HG02885 (cell line): ENCODE measurements around the gene CCL22.
"Not testable (repeated sequence)": the region's sequence is repeated elsewhere in the genome, so short reads cannot be mapped to it uniquely, and the experiment has no call there.

Experiments used
- ATAC-seq: cut with Tn5 transposase; IDR thresholded peaks from one replicate; pipeline ENCODE4 v1.9.1; 2021; ENCODE audit warnings: mild to moderate bottlenecking; ENCODE audit not compliant: unreplicated experiment, poor library complexity

CCL22 gene

DNA sequence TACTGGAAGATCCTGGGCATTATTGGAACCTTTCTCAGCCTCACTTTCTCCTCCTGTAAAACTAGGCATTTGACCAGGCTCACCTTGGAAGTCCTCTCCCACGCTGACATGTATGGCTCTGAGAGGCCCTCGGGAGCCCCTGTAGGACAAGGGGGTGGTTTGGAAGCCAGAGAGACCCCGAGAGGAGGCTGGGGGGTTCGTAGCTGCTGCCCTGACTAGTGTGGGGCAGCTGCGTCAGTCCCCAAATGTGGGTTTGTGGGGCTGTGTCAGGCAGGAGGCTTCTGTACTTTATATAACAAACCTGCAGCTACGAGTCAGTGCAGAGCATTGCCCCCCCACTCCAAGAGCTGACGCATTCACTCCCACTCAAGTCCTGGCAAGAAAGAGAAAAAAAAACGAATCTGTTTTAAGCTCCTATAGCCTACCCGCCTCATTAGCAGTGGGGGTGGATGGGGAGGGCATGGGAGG, 15.5 kb downstream of the CCL22 start:
- no peak for ATAC-seq

DNA sequence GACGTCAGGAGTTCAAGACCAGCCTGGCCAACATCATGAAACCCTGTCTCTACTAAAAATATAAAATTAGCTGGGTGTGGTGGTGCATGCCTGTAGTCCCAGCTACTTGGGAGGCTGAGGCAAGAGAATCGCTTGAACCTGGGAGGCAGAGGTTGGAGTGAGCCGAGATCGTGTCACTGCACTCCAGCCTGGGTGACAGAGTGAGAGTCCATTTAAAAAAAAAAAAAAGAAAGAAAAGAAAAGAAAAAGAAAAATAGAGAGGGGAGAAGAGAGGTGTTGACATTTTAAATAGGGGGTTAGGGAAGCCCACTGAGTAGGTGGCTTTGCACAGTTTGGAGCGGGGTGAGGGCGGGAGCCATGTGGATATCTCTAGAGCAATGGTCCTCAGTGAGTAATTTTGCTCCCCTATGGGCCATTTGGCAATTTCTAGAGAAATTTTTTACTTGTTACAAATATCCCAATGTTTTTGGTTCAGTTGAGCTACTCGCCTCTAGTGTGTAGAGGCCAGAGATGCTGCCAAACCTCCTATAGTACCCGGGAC, 16.4 kb downstream of the CCL22 start:
- not testable (repeated sequence) for ATAC-seq

DNA sequence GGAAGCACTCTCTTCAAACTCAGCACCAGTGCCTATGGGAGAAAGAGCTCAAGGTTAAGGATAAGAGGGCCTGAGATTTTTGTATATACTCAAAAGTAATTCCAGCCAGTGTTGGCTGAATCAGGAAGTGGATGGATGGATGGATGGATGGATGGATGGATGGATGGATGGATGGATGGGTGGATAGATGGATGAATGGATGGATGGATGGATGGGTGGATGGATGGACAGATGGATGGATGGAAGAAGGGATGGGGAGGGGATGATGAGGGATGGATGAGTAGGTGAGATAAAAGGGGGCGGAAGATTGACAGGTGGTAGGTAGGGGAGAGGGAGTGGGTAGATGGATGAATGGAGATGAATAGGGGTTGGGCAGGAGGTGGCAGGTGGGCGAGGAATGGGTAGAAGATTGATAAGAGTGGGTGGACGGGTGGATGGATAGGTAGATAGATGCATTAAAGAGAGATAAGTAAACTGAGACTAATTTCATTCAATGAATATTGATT, 17.8 kb downstream of the CCL22 start:
- ATAC-seq = no peak

DNA sequence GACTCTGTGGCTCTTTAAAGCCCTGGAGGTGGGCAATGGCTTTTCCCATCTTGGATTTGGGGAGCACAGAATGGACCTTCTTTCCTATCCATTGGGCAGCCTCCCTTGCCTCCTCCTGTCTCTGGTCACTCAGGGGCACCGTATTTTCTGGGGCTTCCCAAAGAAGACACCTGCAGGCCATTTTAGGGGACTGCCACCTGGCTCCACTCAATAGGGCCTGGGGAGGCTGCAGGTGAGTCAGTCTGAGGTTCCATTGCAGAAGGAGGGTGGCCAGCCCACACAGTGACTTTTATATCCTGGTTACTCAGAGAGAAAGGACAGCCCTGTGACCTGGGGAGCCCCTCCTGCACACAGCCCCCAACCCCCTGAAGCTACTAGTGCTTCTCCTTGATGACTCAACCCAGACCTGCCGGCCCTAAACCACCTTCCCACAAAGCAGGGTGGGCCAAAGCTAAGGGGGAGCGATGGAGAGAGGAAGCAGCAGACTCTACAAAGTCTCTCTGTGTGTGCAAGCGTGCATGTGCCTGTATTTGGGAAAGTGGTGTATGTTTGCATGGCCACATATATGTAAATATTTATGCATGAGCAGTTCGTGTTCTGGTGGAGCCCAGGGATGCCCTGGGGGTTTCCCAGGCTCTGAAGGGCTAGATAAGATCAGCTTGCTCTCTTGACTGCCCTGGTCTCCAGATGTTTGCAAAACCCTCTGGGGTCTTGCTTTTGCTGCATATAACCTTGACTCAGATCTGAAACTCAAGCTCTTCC, 18.7 kb downstream of the CCL22 start:
- ATAC-seq = peak; percentile 84

GRCh38 chr16:57379579-57379978, 21.0 kb downstream of the CCL22 start:
- no peak for ATAC-seq

DNA sequence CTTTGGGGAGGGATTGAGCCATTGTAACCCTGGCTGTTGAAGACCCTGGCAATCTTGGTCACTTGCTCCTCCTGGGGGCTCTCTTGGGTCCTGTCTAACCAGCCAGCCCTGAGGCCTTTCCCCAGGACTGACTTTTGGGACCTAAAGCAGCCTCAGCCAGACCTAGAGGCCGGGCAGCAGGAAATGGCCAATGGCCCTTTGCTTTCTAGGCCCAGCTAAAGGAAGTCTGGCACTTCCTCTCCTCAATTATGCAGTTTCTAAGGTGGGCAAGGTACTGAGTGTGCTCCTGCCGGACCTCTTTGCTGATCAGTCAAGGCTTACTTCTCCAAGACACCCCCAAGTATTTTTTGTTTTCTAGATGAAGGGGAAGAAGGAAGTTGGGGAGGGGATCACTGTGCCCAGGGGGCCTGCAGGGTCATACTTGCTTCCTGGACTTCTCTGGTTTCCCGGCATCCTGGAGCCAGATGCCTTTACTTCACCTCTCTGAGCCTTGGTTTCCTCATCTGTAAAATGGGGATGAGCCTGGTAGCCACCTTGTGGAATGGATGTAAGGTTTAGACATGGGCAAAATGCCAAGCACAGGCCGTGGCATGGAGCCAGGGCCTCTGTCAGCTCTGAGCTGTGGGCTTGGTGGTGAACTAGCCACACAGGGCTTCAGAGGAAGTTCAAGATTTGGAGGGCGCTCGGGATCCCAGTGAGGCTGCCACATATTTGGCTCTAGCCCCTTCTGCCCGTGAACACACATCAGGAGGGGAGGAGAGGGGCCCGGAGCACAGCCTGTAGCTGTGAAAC, 22.3 kb downstream of the CCL22 start:
- no peak for ATAC-seq

DNA sequence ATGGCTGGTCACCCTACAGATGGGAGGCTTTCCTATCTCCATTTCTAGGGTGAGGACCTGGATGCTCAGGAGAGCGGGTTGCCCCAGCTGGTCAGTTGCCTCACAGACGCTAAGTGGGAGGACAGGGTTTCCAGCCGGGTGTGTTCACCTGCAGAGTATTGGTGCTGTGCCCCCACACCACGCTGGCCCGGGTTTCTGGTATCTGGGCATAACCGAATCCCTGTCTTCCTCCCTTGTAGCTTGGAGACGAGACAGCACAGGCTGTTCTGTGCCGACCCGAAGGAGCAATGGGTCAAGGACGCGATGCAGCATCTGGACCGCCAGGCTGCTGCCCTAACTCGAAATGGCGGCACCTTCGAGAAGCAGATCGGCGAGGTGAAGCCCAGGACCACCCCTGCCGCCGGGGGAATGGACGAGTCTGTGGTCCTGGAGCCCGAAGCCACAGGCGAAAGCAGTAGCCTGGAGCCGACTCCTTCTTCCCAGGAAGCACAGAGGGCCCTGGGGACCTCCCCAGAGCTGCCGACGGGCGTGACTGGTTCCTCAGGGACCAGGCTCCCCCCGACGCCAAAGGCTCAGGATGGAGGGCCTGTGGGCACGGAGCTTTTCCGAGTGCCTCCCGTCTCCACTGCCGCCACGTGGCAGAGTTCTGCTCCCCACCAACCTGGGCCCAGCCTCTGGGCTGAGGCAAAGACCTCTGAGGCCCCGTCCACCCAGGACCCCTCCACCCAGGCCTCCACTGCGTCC, 23.4 kb downstream of the CCL22 start:
- no peak for ATAC-seq

DNA sequence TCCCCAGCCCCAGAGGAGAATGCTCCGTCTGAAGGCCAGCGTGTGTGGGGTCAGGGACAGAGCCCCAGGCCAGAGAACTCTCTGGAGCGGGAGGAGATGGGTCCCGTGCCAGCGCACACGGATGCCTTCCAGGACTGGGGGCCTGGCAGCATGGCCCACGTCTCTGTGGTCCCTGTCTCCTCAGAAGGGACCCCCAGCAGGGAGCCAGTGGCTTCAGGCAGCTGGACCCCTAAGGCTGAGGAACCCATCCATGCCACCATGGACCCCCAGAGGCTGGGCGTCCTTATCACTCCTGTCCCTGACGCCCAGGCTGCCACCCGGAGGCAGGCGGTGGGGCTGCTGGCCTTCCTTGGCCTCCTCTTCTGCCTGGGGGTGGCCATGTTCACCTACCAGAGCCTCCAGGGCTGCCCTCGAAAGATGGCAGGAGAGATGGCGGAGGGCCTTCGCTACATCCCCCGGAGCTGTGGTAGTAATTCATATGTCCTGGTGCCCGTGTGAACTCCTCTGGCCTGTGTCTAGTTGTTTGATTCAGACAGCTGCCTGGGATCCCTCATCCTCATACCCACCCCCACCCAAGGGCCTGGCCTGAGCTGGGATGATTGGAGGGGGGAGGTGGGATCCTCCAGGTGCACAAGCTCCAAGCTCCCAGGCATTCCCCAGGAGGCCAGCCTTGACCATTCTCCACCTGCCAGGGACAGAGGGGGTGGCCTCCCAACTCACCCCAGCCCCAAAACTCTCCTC, 24.1 kb downstream of the CCL22 start:
- ATAC-seq = no peak

- no peak for ATAC-seq
These were observed 25.0 kb downstream of the CCL22 start for GRCh38 chr16:57383276-57384247.

- no peak for ATAC-seq
These were observed 25.9 kb downstream of the CCL22 start for GRCh38 chr16:57384248-57385070.

- ATAC-seq = no peak
These were observed 26.5 kb downstream of the CCL22 start for GRCh38 chr16:57385083-57385482.

DNA sequence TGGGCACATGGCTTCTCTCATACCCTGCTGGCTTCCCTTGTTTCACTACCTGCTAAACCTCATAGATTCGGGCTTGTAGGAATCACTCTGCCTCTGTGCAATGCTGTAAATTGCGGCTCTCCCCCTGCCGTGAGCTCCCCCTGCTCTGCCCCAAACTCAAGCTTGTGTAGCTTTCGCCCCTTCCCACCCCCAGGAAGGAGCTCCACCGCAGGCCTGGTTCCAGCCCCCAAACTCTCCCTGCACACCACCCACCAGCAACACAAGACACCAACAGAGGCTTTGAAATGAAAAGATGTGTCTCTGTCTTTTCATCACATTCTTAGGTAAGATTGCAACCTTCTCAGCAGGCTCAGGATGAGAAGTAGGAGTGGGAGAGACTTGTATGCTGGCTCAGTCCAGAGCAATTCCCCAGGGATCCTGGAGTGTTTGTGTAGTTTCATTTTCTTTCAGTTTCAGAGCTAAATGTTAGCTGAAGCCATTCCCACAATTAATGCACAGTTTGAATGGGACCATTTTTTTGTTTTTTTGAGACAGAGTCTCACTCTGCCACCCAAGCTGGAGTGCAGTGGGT, 27.9 kb downstream of the CCL22 start:
- no peak for ATAC-seq

- peak; percentile 36 for ATAC-seq
These were observed 29.2 kb downstream of the CCL22 start for GRCh38 chr16:57387598-57388354.

GRCh38 chr16:57388359-57389086, 29.9 kb downstream of the CCL22 start:
- peak; percentile 48 for ATAC-seq

DNA sequence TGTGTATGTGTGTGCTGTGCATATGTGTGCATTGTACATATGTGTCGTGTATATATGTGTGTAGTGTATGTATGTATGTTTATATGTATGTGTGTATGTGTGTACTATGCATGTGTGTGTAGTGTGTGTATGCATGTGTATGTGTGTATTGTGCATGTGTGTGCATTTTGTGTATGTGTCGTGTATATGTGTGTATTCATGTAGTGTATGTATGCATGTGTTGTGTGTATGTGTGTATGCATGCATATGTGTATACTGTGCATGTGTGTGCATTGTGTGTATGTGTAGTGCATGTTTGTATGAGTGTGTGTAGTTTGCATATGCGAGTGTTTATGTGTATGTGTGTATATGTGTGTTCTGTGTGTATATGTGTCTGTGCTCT, 30.5 kb downstream of the CCL22 start:
- ATAC-seq = no peak

DNA sequence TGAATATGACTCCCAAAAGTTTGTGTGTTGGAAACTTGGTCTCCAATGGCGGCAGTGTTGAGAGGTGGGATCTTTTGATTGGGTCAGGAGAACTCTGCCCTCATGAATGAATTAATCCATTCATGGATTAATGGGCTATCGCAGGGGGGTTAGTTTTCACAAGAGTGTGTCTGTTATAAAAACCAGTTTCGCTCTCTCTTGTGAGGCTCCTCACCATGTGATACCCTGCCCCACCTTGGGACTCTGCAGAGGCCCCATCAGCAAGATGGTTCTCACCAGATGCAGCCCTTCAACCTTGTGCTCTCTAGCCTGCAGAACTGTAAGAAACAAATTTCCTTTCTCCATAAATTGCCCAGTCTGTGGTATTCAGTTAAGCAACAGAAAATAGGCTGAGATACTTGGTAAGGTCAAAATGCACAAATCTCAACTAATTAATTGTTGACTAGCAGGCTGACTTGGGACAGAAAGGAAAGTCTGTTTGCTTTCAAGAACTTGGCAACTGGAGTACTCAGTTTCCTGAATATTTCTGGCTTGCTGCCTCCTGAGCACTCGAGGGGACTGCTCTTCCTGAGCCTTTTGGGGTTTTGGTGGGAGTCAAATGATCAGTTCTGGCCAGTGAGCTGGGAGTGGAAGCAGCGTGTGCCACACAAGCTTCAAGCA, 32.2 kb downstream of the CCL22 start:
- ATAC-seq = no peak
